Measurements from ENCODE around the gene GARIN5A.

DNA sequence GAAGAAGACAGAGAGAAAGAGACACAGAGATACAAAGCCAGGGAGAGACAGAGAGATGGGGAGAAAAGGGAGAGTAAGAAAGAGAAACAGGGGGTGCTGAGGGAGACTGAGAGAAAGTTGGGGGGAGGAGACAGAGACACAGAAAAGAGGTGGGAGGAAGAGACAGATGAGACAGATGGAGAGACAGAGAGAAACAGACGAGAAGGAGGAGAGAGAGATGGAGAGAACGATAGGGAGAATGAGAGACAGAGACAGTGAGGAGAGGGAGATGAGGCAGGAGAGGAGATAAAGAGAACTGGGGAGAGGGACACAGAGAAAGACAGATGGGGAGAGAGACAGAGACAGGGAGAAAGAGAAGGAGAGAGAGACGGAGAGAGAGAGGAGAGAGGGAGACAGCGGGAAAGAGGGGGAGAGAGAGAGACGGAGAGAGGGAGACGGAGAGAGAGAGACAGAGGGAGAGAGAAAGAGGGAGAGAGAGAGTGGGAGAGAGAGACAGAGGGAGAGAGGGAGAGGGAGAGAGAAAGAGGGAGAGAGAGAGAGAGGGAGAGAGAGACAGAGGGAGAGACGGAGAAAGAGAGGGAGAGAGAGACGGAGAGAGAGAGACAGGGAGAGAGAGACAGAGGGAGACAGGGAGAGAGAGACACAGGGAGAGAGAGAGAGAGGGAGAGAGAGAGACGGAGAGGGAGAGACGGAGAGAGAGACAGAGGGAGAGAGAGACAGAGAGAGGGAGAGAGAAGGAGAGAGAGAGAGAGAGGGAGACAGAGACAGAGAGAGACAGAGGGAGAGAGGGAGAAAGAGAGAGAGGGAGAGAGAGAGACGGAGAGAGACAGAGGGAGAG, 21.8 kb upstream of the GARIN5A start:
- TF ChIP-seq, protein P1, sequence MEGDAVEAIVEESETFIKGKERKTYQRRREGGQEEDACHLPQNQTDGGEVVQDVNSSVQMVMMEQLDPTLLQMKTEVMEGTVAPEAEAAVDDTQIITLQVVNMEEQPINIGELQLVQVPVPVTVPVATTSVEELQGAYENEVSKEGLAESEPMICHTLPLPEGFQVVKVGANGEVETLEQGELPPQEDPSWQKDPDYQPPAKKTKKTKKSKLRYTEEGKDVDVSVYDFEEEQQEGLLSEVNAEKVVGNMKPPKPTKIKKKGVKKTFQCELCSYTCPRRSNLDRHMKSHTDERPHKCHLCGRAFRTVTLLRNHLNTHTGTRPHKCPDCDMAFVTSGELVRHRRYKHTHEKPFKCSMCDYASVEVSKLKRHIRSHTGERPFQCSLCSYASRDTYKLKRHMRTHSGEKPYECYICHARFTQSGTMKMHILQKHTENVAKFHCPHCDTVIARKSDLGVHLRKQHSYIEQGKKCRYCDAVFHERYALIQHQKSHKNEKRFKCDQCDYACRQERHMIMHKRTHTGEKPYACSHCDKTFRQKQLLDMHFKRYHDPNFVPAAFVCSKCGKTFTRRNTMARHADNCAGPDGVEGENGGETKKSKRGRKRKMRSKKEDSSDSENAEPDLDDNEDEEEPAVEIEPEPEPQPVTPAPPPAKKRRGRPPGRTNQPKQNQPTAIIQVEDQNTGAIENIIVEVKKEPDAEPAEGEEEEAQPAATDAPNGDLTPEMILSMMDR (IDR thresholded peaks at IDR 0.05; ENCODE audit: poor library complexity) = no peak
- TF ChIP-seq EZH2 (IDR thresholded peaks at IDR 0.05; ENCODE audit: borderline replicate concordance) (no peak), EZH2phosphoT487 (IDR thresholded peaks at IDR 0.05; ENCODE audit: low read depth, severe bottlenecking, unreplicated experiment) (no peak)

All from hepatocyte (in vitro differentiated cells).